Inferior parietal cortex (tissue), 1 donor: Measurements from ENCODE around the gene VPS29.
"Not testable (repeated sequence)": the region's sequence is repeated elsewhere in the genome, so short reads cannot be mapped to it uniquely, and the experiment has no call there.

ENCODE experiments used
- DNase-seq: peaks from one replicate; pipeline ENCODE4 v3.0.0-alpha.2; 2016; ENCODE audit errors: extremely low spot score

Gene VPS29

DNA sequence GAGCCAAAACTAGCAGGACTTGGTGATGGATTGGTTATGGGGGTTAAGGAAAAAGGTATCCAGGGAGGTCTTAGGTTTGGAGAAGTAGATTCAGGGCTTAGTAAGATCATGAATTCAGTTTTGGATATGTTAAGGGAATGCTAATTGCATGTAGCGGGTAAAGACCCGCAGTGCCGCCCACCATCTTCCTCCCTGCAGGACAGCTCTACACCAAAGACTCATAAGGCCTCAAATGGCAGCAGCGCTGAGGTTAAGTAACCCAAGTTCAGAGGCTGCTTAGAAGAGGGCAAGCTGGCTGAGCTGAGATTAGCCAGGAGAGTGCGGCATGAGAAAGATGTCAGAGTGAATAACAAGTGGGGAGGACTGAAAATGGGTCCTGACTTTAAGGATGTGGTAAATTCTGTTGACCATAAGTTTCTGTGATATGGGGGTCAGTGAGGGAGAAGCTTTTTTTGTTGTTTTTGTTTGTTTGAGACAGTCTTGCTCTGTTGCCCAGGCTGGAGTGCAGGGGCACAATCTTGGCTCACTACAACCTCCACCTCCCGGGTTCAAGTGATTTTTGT, 26.4 kb upstream of the VPS29 start:
- DNase-seq: no peak

DNA sequence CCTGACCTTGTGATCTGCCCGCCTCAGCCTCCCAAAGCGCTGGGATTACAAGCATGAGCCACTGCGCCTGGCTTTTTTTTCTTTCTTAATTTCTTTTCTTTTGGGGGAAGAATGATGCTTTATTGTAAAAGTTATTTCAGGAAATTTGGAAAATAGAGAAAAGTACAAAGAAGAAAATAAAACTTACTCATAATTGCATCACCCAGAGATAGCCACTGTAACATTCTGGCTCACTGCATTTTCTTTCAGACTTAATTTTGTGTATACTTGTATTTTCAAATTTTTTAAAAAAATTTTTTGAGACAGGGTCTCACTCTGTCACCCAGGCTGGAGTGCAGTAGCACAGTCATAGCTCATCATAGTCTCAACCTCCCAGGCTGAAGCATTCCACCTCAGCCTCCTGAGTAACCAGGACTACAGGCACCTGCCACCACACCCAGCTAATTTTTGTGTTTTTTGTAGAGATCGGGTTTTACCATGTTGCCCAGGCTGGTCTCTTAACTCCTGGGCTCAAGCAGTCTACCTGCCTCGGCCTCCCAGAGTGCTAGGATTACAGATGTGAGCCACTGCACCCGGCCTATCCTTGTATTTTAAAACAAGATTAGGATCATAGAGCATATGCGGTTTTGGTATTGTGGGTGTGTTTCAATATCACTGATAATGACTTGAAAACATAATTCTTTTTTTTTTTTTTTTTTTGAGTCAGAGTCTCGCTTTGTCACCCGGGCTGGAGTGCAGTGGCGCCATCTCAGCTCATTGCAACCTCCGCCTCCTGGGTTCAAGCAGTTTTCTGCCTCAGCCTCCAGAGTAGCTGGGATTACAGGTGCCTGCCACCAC, 19.2 kb upstream of the VPS29 start:
- not testable (repeated sequence) for DNase-seq

DNA sequence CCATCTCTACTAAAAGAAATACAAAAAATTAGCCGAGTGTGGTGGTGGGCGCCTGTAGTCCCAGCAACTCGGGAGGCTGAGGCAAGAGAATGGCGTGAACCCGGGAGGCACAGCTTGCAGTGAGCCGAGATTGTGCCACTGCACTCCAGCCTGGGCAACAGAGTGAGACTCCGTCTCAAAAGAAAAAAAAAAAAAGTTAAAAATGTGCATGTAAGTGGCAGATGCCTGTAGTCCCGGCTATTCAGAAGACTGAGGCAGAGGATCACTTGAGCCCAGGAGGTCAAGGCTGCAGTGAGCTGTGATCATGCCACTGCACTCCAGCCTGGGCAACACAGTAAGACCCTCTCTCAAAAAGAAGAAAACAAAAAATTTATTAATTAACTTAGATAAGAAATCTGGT, 16.1 kb upstream of the VPS29 start:
- not testable (repeated sequence) for DNase-seq

DNA sequence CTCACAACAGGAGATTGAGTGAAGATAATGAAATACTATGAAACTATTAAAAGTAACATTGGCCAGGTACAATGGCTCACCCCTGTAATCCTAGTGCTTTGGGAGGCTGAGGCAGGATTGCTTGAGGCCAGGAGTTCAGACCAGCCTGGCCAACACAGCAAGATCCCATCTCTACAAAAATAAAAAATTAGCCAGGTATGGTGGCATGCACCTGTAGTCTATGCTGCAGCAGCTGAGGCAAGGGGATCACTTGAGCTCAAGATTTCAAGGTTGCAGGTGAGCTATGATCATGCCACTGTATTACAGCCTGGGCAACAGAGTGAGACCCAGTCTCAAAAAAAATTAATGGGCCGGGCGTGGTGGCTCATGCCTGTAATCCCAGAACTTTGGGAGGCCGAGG, 15.1 kb upstream of the VPS29 start:
- no peak for DNase-seq

DNA sequence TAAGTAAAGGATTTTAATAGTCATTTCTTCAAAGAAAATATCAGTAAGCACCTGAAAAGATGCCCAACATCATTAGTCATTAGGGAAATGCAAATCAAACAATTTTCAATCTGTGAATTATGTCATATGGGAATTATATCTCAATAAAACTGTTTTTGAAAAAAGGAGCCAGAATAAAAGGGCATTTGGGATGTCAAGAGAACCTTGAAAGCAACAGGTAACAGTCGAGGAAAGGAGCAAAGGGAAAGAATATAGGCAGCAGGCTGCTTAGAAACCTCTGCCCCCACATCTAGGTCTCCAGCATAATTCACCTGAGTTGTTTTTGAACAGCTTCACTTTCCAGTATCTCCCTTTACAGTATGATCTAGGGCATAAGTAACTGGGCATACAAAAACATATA, 12.5 kb upstream of the VPS29 start:
- DNase-seq: no peak

DNA sequence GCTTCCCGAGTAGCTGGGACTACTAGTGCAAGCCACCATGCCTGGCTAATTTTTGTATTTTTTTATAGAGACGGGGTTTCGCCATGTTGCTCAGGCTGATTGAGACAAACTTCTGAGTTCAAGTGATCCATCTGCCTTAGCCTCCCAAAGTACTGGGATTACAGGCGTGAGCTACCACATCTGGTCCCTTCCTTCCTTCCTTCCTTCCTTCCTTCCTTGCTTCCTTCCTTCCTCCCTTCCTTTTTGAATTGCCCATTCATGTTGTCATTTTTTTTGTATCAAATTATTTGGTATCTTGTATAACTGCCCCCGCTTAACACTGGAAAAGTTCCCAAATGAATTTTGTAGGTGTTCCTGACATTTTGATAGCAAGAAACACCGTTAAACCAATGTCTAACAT, 11.9 kb upstream of the VPS29 start:
- no peak for DNase-seq

DNA sequence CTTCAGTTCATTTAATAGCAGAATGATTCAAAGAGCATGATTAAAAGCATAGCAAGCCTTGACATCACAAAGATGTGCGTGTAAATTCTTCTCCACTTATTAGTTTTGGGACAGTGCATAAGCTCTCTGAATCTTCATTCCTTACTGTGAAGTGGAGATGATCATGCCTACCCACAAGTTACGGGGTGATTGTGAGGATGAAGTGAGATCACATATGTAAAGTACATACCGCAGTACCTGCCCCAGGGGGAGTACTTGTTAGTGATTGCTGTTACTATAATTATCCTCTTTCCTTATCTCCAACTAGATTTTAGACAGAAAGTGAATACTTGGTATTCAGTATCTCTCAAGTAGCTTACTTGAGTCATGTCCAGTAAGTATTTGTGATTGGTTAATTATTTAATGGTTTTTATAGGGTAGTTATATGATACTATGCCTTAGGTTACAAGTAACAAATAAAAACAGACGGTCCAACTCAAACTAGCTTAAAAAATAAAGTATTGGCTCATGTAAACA, 6.2 kb upstream of the VPS29 start:
- no peak for DNase-seq

DNA sequence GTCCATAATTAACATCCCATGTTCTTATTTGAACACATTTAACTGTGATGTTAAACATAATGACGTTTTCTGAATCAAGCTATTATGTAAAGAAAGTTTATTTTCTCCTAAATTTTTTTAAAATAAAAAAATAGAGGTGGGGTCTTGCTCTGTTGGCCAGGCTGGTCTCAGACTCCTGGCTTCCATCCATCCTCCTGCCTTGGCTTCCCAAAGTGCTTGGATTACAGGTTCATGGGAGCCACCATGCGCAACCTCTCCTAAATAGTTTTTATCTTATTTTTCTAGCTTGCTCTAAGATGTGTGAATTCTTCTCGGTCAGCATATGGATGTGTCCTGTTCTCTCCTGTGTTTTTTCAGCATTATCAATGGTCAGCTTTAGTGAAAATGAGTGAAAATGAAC, 3.4 kb upstream of the VPS29 start:
- DNase-seq: no peak

DNA sequence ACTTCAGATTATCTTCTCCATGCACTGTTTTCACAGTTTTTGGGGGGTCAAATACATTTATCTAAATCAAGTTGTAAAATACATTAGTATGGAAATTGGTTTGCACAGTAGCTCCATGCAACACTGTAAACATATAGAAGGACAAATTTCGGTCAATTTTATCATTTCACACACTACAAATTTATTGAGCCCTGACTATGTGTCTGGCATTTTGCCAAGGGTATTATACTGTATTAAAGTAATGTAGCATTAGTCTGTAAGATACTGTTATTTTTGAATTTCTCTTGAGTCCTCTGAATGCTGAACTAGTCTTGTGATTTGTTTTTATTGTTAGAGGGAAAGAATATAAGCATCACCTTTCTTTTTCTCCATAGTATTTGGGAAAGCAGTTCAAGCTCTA, 1.5 kb upstream of the VPS29 start:
- DNase-seq: no peak

DNA sequence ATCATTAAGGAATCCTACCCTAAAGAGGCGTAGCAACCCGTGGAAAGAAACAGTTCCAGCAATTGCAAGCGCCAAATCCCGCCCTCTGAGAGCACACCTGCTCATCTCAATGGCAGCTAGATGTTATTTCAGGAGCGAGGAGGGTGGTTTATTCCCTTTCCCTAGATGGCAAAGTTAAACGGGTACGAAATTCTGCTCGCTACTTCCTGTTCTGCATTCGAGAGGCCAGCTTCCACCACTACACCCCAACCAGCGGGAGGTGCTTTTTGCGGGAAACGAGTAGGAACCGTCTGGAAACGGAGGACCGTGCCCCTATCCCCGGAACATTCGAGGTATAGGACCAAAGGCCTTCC, 536 bp downstream of the VPS29 start:
- no peak for DNase-seq

DNA sequence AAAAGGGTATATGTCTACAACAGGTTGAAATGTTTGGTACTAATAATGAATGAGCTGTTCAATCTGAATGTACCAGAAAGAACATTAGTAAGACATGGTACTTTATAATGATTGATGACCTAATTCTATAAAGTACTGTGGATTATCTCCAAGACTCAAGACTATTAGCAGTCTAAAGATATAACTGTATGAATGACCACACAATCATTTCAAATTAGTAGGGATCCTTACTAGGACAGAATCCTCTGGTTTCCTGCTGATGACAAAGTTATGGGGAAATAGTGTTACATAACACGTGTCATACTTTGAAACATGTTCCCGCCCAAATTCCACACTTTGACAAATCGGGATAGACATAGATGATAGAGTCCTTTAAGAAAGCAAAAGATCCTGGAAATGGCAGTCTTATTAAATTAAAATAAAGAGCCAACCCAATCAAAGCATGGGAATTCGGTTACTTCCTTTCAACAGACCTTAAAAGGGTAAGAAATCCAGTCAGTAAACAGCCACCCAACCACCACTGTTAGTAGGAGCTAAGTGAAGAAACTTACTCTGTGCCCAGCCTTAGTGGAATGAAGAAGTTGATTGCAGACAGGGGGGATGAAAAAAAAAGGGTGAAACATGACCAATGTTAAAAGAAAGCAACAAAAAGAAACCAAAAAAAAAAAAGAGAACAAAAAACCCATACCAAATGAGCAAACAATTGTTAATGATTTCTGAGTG, 2.8 kb downstream of the VPS29 start:
- no peak for DNase-seq

DNA sequence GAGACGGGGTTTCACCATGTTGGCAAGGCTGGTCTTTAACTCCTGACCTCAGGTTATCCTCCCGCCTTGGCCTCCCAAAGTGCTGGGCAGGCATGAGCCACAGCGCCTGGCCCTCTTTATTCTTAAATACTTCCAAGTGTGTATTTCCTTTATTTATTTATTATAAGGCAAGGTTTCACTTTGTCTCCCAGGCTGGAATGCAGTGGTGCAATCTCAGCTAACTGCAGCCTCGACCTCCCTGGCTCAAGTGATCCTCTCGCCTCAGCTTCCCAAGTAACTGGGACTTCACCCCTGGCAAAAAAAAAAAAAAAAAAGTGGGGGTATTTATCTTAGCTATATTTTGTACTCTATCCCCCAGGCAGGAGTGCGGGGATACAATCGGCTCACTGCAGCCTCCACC, 26.5 kb downstream of the VPS29 start:
- DNase-seq: no peak

DNA sequence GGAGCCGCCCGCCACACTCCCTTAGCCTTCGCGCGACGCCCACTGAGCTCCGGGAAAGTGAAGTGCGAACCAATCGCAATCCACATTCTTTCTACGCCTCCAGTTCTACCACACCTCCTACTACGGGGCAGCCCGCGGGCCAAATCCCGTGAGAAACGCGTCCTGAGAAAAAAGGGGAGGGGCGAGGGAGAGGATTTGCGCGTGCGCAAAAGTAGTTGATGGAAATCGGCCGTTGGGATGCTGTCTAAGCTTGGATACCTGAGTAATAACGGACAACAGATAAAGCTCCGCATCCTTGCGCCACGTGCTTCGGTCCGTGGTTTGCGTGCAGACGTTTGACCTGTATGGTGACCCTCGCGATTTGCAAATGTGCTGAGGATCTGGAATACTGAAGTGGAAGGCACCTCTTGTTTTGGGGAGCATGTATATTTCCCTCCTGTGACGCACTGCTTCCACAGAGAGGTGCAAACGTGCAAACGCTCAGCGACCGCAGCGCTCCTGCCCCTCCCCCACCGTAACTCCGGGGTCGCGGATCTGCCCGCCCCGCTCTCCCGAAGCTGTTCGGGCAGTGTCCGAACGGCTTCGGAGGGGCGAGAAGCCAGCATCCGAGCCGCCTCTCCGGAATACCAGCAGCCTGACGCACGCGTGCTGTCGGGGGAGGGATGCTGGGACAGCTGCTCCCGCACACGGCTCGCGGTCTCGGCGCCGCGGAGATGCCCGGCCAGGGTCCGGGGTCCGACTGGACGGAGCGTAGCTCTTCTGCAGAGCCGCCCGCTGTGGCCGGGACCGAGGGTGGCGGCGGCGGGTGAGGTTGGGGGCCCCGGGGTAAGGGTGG, 33.5 kb downstream of the VPS29 start, which contains the start of the genes FAM216A and GPN3:
TSS of gene FAM216A (plus strand) at position 632 of the 835 bp plus-strand sequence. CDS start at position 663, 31 bp downstream.
TSS of gene GPN3 (minus strand) at position 44 of the 835 bp plus-strand sequence. CDS start 54 bp downstream, outside the sequence.
- peak; percentile 99 for DNase-seq

DNA sequence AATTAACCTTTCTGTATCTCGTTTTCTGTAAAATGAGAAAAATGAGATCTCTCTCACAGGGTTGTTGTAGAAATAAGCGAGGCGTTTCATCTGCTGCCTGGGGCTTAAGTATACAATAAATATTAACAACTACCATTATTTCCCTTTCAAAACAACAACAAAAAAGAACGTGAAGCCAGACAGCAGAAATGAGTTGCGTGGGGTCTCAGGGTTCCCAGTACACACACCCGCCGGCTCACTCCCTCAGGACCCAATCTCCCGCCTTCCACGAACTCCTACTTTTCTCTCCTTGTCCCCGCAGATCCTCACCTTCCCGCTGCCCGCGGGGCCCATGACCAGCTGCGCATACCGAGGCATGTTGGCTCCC, 34.1 kb downstream of the VPS29 start:
- DNase-seq: no peak

DNA sequence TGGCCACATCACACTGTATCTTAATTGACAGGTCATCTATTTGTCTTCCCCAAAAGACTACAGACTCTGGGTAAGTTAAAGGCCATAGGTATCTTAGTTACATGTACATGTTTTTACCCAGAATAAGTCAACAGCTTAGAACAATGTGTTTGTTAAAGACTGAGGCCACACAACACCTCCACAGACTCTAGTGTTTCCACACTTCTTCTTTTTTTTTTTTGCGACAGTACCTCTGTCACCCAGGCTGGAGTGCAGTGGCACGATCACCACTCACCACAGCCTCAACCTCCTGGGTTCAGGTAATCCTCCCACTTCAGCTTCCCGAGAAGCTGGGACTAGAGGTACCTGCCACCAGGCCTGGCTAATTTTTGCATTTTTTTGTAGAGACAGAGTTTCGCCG, 35.1 kb downstream of the VPS29 start:
- no peak for DNase-seq

DNA sequence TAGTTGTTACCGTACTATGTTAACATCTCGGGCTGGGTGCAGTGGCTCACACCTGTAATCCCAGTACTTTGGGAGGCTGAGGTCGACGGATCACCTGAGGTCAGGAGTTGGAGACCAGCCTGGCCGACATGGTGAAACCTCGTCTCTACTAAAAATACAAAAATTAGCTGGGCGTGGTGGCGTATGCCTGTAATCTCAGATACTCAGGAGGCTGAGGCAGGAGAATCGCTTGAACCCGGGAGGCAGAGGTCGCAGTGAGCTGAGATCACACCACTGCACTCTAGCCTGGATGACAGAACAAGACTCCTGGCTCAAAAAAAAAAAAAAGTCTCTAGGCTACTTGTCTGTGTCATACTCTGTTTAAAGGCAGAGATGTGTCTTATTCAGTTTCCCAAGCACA, 36.1 kb downstream of the VPS29 start:
- not testable (repeated sequence) for DNase-seq

DNA sequence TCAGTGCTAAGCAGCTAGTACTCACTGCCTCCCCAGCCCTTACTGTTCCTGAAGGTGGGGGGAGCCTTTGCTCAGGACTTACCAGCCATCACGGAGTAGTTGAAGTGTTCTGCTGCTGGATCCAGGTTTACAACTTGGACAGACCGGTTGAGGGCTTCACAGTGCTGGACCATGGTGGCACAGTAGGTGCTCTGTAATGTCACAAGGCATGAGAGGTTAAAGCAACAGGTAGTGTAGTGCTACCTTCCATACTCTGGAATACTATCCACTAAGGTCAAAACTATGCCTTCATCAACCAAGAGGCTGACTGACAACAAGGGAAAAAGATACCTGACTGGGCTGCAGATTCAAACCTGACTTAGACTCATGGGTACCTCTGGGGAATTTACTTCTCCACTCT, 36.9 kb downstream of the VPS29 start:
- DNase-seq: no peak

DNA sequence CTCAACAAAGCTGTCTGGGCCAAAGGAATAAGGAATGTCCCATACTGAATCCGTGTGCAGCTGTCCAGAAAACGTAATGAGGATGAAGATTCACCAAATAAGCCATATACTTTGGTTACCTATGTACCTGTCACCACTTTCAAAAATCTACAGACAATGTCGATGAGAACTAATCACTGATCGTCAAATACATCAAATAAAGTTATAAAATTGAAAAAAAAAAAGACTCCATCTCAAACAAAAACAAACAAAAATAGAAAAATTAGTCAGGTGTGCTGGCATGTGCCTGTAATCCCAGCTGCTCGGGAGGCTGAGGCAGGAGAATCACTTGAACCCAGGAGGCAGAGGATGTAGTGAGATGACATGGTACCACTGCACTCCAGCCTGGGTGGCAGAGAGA, 40.7 kb downstream of the VPS29 start:
- not testable (repeated sequence) for DNase-seq

DNA sequence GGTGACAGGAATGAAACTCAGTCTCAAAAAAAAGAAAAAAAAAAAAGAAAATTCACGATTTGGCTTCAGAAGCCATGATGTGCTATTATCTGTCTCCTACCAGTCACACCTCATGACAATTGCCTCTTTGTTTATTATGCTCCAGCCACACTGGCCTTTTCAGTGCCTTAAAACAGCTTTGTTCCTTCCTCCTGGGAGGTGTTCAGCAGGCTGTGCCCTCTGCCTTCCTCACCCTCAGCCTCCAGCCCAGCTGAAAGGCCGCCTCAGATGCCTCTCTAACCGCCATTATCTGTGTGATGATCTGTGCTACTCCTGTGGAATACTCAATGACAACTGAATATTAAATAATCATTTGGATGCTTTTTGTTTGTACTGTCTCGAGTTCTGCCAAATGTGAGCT, 43.2 kb downstream of the VPS29 start:
- no peak for DNase-seq

DNA sequence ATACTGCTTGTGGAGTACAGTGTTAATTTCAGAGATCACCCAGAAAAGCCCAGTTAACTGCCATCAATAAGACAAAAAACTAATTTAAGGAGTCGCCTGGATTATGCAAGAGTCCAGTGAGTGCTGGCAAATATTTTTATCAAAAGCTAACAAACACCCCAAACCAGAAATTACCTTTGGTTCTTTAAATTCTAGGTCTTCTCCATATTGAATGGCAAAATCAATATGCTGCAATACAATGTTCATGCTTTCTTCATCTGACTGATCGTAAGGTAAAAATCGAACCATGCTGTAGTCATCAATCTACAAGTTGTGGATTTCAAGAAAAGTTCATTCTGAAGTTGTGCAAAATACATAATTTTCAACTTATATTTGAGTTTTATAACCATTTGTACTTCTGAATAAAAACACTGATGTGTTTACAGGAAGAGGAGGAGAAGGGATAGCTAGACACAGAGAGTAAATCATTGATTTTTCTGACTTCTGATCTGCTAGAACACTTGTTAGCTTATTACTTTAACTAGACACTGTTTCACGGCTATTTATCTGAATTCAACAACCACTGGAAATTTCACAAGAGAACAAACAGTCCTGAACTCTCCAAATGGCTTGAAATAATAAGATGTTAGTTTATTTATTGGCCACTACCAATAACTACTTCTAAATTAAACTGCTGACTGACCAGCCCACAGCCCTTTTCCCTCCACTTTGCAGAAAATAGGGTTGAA, 48.2 kb downstream of the VPS29 start:
- DNase-seq: no peak

DNA sequence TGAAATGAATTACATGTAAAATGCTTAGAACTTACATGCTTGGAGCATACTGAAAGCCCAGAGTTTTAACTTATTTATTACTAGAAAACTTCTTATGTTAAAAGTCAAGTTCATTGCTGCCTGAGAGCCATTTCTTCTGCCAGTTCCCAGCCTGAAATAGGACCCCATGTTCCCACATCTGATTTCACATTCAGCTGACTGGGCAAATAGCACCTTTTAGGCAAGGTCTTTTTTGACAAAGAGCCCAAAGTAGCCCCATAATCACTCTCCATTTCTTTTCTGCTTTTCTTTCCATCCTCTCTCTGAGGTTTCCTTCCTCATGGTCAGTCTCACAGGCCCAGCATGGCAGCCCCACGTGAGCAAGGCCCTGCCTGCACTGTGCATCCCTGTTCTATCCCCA, 50.6 kb downstream of the VPS29 start:
- no peak for DNase-seq
